Measurements from ENCODE around the gene WSCD1. TPM values are rescaled to one million over a fixed set of nuclear protein-coding genes. Genes with fewer than 3 reads are reported as not detected.

Gene WSCD1
- total RNA-seq, 6 donors from 2014 or later: 1.0 to 17.5 (median 3.8) TPM

DNA sequence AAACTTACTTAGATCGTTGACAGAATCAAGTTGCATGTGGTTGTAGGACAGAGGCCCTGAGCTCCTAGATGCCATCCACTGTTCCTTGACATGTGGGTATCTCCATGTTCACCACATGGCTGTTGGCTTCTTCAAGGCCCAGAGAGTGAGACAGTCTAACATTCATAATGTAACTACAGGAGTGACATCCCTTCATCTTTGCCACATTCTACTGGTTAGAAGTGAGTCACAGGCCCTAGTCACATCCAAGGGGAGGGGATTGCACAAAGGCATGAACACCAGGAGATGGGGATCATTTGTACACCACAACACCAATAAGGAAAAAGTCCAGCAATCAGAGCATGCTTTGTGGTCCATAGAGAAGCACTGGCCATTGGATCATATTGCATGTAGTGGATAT is 56.6 kb downstream of the WSCD1 start:
- DNase-seq: no peak
- Histone ChIP-seq H3K4me1 (no peaks in the 10 kb centered on the region), H3K27me3 (no peaks in the 10 kb centered on the region), H3K9me3 (peaks cover 0 to 6% (median 5%) of the 10 kb centered on the region in 4 donors), H3K36me3 (no peaks in the 10 kb centered on the region), H3K4me3 (no peak overlapping the region), H3K27ac (no peak overlapping the region)
- 95 to 100% methylated on average over 1 of the region's 1 CpG for WGBS, 2 donors
- no peak for ATAC-seq (ENCODE audit: low FRiP score in 2 of 2)
- TF ChIP-seq POLR2AphosphoS5 (IDR thresholded peaks at IDR 0.05): no peak
- TF ChIP-seq EP300 (IDR thresholded peaks at IDR 0.05): no peak
- no peak for TF ChIP-seq POLR2A (IDR thresholded peaks at IDR 0.05)
- TF ChIP-seq, protein P1, sequence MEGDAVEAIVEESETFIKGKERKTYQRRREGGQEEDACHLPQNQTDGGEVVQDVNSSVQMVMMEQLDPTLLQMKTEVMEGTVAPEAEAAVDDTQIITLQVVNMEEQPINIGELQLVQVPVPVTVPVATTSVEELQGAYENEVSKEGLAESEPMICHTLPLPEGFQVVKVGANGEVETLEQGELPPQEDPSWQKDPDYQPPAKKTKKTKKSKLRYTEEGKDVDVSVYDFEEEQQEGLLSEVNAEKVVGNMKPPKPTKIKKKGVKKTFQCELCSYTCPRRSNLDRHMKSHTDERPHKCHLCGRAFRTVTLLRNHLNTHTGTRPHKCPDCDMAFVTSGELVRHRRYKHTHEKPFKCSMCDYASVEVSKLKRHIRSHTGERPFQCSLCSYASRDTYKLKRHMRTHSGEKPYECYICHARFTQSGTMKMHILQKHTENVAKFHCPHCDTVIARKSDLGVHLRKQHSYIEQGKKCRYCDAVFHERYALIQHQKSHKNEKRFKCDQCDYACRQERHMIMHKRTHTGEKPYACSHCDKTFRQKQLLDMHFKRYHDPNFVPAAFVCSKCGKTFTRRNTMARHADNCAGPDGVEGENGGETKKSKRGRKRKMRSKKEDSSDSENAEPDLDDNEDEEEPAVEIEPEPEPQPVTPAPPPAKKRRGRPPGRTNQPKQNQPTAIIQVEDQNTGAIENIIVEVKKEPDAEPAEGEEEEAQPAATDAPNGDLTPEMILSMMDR (IDR thresholded peaks at IDR 0.05): no peak

GRCh38 chr17:6134721-6135120 is 64.5 kb downstream of the WSCD1 start:
- Histone ChIP-seq H3K4me1 (no peaks in the 10 kb centered on the region), H3K27ac (no peak overlapping the region), H3K27me3 (no peaks in the 10 kb centered on the region), H3K9me3 (no peaks in the 10 kb centered on the region), H3K36me3 (no peaks in the 10 kb centered on the region), H3K4me3 (no peak overlapping the region)
- WGBS, 2 donors: 77 to 89% methylated on average over 2 of the region's 2 CpGs
- no peak for TF ChIP-seq POLR2AphosphoS5 (IDR thresholded peaks at IDR 0.05)
- TF ChIP-seq, protein P1 (IDR thresholded peaks at IDR 0.05): no peak
- TF ChIP-seq POLR2A (IDR thresholded peaks at IDR 0.05): no peak
- no peak for TF ChIP-seq EP300 (IDR thresholded peaks at IDR 0.05)
- DNase-seq (no peak), ATAC-seq (ENCODE audit: low FRiP score in 2 of 2) (no peak)

DNA sequence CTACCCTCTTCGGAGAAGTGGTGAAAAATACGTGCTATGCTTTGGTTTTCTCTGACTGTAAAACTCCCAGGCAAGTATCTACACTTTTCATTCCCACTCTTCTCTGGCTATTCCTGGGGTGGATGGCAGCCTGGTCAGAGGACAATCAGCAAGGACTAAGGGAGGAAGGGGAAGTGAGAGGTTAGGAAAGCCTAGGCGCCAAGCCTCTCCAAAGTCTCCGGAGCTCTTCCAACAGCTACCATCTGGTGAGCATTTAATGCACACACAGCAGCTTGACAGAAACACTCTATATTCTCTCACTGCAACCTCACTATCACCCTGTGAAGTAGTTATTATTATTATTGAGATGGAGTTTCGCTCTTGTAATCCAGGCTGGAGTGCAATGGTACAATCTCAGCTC is 65.1 kb downstream of the WSCD1 start:
- TF ChIP-seq EP300 (IDR thresholded peaks at IDR 0.05) (no peak), POLR2AphosphoS5 (IDR thresholded peaks at IDR 0.05) (no peak), POLR2A (IDR thresholded peaks at IDR 0.05) (no peak)
- TF ChIP-seq, protein P1 (IDR thresholded peaks at IDR 0.05): no peak
- no peaks in the 10 kb centered on the region for H3K9me3 ChIP-seq
- H3K4me3 ChIP-seq: no peak overlapping the region
- H3K27me3 ChIP-seq: no peaks in the 10 kb centered on the region
- H3K27ac ChIP-seq: no peak overlapping the region
- no peaks in the 10 kb centered on the region for H3K4me1 ChIP-seq
- DNase-seq: no peak
- WGBS, 2 donors: 64 to 66% methylated on average over 5 of the region's 5 CpGs
- no peaks in the 10 kb centered on the region for H3K36me3 ChIP-seq
- ATAC-seq (ENCODE audit: low FRiP score in 2 of 2): no peak

DNA sequence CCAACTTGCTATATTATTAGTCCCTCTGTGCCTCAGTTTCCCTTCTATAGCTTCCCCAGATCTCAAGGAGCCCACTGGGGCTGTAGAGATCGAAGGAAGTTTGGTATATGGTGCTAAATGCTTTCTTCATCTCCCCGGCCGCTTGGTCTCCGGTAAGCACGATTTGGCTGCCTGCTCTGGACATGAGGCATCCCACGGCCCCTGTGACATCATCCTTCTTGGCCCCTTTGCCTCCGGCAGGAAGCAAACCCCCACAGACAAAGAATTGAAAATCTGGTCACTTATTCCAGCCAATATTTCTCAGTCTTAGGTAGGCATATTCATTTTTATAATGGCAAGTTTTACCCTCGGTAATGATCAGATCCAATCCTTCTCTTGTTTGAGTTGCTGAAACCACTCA is 65.8 kb downstream of the WSCD1 start:
- H3K9me3 ChIP-seq: no peaks in the 10 kb centered on the region
- no peaks in the 10 kb centered on the region for H3K4me1 ChIP-seq
- no peak for DNase-seq
- no peaks in the 10 kb centered on the region for H3K27me3 ChIP-seq
- WGBS, 2 donors: 82 to 83% methylated on average over 8 of the region's 8 CpGs
- no peaks in the 10 kb centered on the region for H3K36me3 ChIP-seq
- ATAC-seq (ENCODE audit: low FRiP score in 2 of 2): no peak
- no peak for TF ChIP-seq POLR2A (IDR thresholded peaks at IDR 0.05)
- no peak for TF ChIP-seq EP300 (IDR thresholded peaks at IDR 0.05)
- TF ChIP-seq POLR2AphosphoS5 (IDR thresholded peaks at IDR 0.05): no peak
- TF ChIP-seq, protein P1 (IDR thresholded peaks at IDR 0.05): no peak
- H3K27ac ChIP-seq: no peak overlapping the region
- no peak overlapping the region for H3K4me3 ChIP-seq

- Histone ChIP-seq H3K4me3 (no peak overlapping the region), H3K27me3 (no peaks in the 10 kb centered on the region), H3K36me3 (no peaks in the 10 kb centered on the region), H3K27ac (no peak overlapping the region), H3K4me1 (no peaks in the 10 kb centered on the region), H3K9me3 (no peaks in the 10 kb centered on the region)
- DNase-seq (peak in 1 of 2 donors; percentile 25), ATAC-seq (ENCODE audit: low FRiP score in 2 of 2) (peak in 1 of 2 donors; percentile 46)
- WGBS, 2 donors: 74% methylated on average over 11 of the region's 11 CpGs
- no peak for TF ChIP-seq EP300 (IDR thresholded peaks at IDR 0.05)
- no peak for TF ChIP-seq POLR2A (IDR thresholded peaks at IDR 0.05)
- TF ChIP-seq, protein P1 (IDR thresholded peaks at IDR 0.05): no peak
- no peak for TF ChIP-seq POLR2AphosphoS5 (IDR thresholded peaks at IDR 0.05)
These were observed 67.7 kb downstream of the WSCD1 start for GRCh38 chr17:6137716-6138502.

Measured in upper lobe of left lung (tissue), 6 donors.